Tibial nerve (tissue), 3 donors: Measurements from ENCODE around the gene ARHGEF4.

Experiments
- POLR2A ChIP-seq, 2 donors: fragments of 450-650 bp; IDR thresholded peaks; one replicate each; pipeline ENCODE4 v1.6.1; 2017; ENCODE audit warnings: antibody characterized with exemption in 2 of 2, mild to moderate bottlenecking in 2 of 2, moderate library complexity in 2 of 2
- TF ChIP-seq, protein P1 (sequence below), 5 experiments: fragments of 200-600 bp in 3 of 5; fragments of 450-650 bp in 2 of 5; sonication (generic) in 3 of 5; IDR thresholded peaks; one replicate each; pipeline ENCODE4 v1.5.1; 2016 to 2019; ENCODE audit warnings: antibody characterized with exemption in 5 of 5, mild to moderate bottlenecking in 3 of 5, moderate library complexity in 2 of 5

DNA sequence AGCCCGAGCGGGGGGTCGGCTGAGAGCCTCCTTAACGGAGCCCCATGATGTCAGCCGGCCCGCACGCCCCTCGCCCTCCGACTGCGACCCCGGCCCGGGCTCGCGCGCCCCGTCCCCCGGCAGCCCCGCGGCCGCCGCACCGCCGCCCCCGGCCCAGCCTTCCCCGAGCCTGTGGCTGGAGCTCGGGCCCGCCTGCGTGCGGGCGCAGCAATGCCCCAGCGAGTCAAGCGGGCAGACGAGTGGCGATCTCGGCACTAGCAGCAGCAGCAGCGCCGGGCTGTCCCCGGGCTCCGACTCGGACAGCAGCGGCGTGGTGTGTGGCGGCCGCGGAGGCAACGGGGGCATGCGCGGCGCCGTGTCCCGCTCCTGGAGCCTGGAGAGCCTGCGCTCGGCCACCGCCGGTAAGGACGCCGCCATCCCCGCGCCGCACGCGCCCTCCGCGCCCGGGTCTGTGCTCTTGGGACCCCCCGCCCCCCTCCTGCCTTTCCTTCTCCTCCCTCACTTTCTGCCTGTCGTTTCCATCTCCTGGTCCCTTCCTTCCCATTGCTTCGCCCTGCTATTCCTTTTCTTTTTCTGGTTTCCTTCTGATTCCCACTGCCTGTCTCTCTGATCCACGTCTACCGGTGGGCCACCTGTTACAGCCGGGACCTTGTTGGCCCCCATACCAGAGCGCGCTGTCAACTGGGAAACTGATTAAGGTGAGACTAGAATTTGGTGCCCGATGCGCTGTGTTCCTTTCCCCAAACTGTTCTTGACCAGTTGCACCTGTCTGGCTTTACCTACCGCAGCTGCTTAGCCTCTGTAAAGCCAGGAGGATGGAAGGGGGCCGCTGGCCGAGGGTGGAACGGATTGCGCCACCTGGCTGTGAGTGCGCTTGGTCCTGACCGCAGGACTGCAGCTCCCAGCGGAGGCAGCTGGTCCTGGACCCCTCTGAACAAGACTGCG lies 127.4 kb downstream of the ARHGEF4 start:
- no peak for TF ChIP-seq POLR2A (IDR thresholded peaks at IDR 0.05)
- TF ChIP-seq, protein P1, sequence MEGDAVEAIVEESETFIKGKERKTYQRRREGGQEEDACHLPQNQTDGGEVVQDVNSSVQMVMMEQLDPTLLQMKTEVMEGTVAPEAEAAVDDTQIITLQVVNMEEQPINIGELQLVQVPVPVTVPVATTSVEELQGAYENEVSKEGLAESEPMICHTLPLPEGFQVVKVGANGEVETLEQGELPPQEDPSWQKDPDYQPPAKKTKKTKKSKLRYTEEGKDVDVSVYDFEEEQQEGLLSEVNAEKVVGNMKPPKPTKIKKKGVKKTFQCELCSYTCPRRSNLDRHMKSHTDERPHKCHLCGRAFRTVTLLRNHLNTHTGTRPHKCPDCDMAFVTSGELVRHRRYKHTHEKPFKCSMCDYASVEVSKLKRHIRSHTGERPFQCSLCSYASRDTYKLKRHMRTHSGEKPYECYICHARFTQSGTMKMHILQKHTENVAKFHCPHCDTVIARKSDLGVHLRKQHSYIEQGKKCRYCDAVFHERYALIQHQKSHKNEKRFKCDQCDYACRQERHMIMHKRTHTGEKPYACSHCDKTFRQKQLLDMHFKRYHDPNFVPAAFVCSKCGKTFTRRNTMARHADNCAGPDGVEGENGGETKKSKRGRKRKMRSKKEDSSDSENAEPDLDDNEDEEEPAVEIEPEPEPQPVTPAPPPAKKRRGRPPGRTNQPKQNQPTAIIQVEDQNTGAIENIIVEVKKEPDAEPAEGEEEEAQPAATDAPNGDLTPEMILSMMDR (IDR thresholded peaks at IDR 0.05): no peak
